ENCODE results near the gene ETV1. TPM values are rescaled to one million over a fixed set of nuclear protein-coding genes. Genes with fewer than 3 reads are reported as not detected.
A peak's percentile ranks its signal among the peaks of the same experiment; 100 is the strongest.

Gene ETV1
- total and polyA plus RNA-seq, 2 of the 4 experiments (the other 2 are of a cell fraction): 8.6 to 21.1 TPM

DNA sequence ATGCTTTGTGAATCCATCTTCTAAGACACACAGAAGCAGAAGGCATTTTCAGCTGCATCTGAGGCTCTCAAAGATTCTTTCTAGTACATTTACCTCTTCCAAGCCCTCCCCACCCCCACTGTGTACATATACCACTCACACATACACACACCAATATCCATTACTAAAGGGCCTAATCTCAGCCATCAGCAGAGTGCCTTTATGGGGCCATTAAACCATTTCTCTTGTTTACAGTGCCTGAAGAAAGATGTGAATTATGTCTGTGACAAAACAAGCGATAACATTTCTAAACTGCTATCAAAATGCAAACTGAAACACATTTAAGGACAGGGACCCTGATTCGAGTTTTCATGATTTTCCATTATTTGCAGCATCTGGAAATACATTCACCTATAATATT is 40.0 kb downstream of the ETV1 start:
- intact Hi-C loops (cut with micrococcal nuclease) (no loop called here), in situ Hi-C loops (cut with MboI; ENCODE audit: low sequenced_read_pairs) (no loop called here), dilution Hi-C loops (cut with HindIII; ENCODE audit: low sequenced_read_pairs, unreplicated experiment) (no loop called here)
- H2AFZ ChIP-seq (replicated peaks; ENCODE audit: low read length, poor library complexity): no peak overlapping the region
- POLR2A ChIA-PET (ENCODE audit: unreplicated experiment): no interaction called here
- H3K56ac ChIP-seq (ENCODE audit: extremely low read depth, insufficient read depth, low read length): no peak overlapping the region
- no peak overlapping the region for H3K9ac ChIP-seq (ENCODE audit: low read depth, low read length)
- no peaks in the 10 kb centered on the region for H3K36me3 ChIP-seq (ENCODE audit: control insufficient read depth, insufficient read depth, low read length)
- H4K5ac ChIP-seq (ENCODE audit: low read depth, low read length): no peak overlapping the region
- H2AK9ac ChIP-seq (replicated peaks; ENCODE audit: low read depth, low read length, poor library complexity): no peak overlapping the region
- no peak for DNase-seq
- CTCF ChIA-PET: no interaction called here
- no peaks in the 10 kb centered on the region for H3K79me1 ChIP-seq (ENCODE audit: low read depth in 1 of 2, low read length in 2 of 2)
- no peak overlapping the region for H2BK120ac ChIP-seq (ENCODE audit: low read depth, low read length)
- no peak overlapping the region for H3K18ac ChIP-seq (ENCODE audit: low read depth, low read length)
- no peak overlapping the region for H3K23ac ChIP-seq (ENCODE audit: low read depth, low read length)
- no peak overlapping the region for H4K91ac ChIP-seq (ENCODE audit: insufficient read depth, low read depth, low read length)
- no peaks in the 10 kb centered on the region for H4K20me1 ChIP-seq (ENCODE audit: insufficient read depth, low read length)
- no peak overlapping the region for H3K4me2 ChIP-seq (ENCODE audit: low read depth, low read length)
- BruUV-seq (replicated peaks): no TSS peak
- H3K27me3 ChIP-seq (ENCODE audit: control insufficient read depth, insufficient read depth, low read length): no peaks in the 10 kb centered on the region
- no peak overlapping the region; the same call in 1 of the 2 replicates for H3K14ac ChIP-seq (replicated peaks; ENCODE audit: low read depth, low read length)
- H3K4me1 ChIP-seq (ENCODE audit: control insufficient read depth, insufficient read depth, low read length): peaks cover 2% of the 10 kb centered on the region; the same call in 1 of the 2 replicates
- H3K27ac ChIP-seq (ENCODE audit: insufficient read depth, low read length): no peak overlapping the region
- WGBS, 2 experiments (ENCODE audit: extremely low coverage in 2 of 2, insufficient read length in 1 of 2): no CpG with 5 or more reads among the region's 2 CpGs
- H2BK20ac ChIP-seq (ENCODE audit: low read depth, low read length): no peak overlapping the region
- H2BK5ac ChIP-seq (ENCODE audit: low read depth, low read length, poor library complexity, severe bottlenecking): no peak overlapping the region
- no peak overlapping the region for H3K4me3 ChIP-seq (ENCODE audit: insufficient read depth, low read depth, low read length)
- H3K9me1 ChIP-seq (ENCODE audit: insufficient read depth, low read length): no peaks in the 10 kb centered on the region
- no peak for ATAC-seq (ENCODE audit: low read depth)
- H2AK5ac ChIP-seq (ENCODE audit: low read depth, low read length): no peak overlapping the region
- H3K4ac ChIP-seq (ENCODE audit: low read depth, low read length): no peak overlapping the region
- TF ChIP-seq POLR2A (IDR thresholded peaks at IDR 0.05; ENCODE audit: low read depth, low read length) (no peak), CHD1 (IDR thresholded peaks at IDR 0.05; ENCODE audit: low read depth, low read length) (no peak), SMC3 (IDR thresholded peaks at IDR 0.05; ENCODE audit: low read depth, low read length) (no peak), RFX5 (IDR thresholded peaks at IDR 0.05; ENCODE audit: low read depth, low read length) (no peak), FOS (IDR thresholded peaks at IDR 0.05; ENCODE audit: low read depth, low read length) (no peak), CEBPB (IDR thresholded peaks at IDR 0.05; ENCODE audit: low read depth, low read length) (no peak), RAD21 (IDR thresholded peaks at IDR 0.05; ENCODE audit: low read length) (no peak), BHLHE40 (IDR thresholded peaks at IDR 0.05; ENCODE audit: low read depth, low read length) (no peak), NFE2L2 (IDR thresholded peaks at IDR 0.05; ENCODE audit: low read depth, low read length) (no peak), MXI1 (IDR thresholded peaks at IDR 0.05; ENCODE audit: borderline replicate concordance, low read depth, low read length) (no peak)
- TF ChIP-seq, protein P1, sequence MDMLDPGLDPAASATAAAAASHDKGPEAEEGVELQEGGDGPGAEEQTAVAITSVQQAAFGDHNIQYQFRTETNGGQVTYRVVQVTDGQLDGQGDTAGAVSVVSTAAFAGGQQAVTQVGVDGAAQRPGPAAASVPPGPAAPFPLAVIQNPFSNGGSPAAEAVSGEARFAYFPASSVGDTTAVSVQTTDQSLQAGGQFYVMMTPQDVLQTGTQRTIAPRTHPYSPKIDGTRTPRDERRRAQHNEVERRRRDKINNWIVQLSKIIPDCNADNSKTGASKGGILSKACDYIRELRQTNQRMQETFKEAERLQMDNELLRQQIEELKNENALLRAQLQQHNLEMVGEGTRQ (IDR thresholded peaks at IDR 0.05; ENCODE audit: low read depth, low read length): no peak
- no peaks in the 10 kb centered on the region for H3K9me3 ChIP-seq (ENCODE audit: control insufficient read depth, insufficient read depth, low read length)
- H4K8ac ChIP-seq (ENCODE audit: low read depth in 2 of 2, low read length in 2 of 2): no peak overlapping the region
- 0 out of 3 replicates have a peak overlapping the region, but pooled peaks have one; percentile 25 for H2BK15ac ChIP-seq (ENCODE audit: low read depth, low read length)
